ENCODE data around the gene STRN4. TPM values are rescaled to one million over a fixed set of nuclear protein-coding genes. Genes with fewer than 3 reads are reported as not detected.

The STRN4 gene
- total and polyA plus RNA-seq, 12 donors, result 43.3 to 63.3 (median 50.3) TPM

DNA sequence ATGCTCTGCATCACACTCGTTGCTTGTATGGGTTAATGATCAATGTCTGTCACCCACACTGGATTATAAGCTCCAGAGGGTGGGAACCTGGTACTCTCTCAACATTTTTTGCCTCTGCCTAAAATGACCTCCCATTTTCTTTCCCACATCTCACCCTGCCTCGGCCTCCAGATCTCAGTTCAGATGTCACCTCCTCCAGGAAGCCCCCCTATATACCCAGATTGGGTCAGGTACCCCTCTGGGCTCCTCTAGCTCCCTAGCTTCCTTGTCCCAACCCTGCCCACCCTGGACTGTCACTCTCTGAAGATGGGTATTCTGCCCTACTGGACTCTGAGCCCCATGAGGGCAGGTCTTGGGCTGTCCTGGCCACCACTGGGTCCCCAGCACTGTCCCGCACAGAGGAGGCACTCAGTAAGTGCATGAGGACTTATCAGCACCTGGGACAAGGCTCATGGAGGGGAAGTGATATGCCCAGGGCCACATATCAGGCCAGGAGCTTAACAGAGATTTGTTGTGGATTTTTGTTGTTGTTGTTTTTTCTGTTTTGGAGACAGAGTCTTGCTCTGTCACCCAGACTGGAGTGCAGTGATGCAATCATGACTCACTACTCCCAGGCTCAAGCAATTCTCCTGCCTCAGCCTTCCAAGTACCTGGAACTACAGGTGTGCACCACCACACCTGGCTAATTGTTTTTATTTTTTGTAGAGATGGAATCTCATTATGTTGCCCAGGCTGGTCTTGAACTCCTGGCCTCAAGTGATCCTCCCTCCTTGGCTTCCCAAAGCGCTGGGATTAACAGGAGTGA lies 53.1 kb downstream of the STRN4 start:
- H3K27ac ChIP-seq, result no peak overlapping the region
- WGBS, 2 donors, result 94 to 96% methylated on average over 4 of the region's 4 CpGs
- intact Hi-C loops (cut with DNase I), result no loop called here
- H3K36me3 ChIP-seq, result peaks cover 0 to 98% (median 84%) of the 10 kb centered on the region in 9 donors
- H3K27me3 ChIP-seq, result no peaks in the 10 kb centered on the region
- no peak overlapping the region for H3K4me3 ChIP-seq
- peaks cover 0 to 11% (median 3%) of the 10 kb centered on the region in 9 donors for H3K4me1 ChIP-seq
- no peak for TF ChIP-seq CTCF (IDR thresholded peaks at IDR 0.05)
- no peaks in the 10 kb centered on the region for H3K9me3 ChIP-seq
- no peak for ATAC-seq
- DNase-seq, result no peak

DNA sequence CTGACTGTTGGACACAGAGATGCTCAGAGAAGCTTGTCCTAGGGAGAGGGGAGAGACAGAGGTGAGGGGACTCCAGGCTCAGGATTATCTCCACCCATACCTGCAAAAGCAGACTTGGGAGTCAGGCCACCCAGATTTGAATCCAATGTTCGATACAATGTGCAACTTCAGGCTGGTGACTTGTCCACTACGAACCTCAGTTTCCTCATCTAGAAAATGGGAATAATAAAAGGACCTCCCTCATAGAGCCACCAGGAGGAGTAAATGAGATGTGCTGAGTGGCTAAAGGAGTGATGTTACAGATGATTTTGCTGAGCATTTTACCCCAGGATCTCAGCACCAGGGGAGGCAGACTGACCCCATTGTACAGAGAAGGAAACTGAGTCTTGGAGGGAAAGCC lies 54.3 kb downstream of the STRN4 start:
- Histone ChIP-seq H3K9me3 (no peaks in the 10 kb centered on the region), H3K27ac (no peak overlapping the region), H3K27me3 (no peaks in the 10 kb centered on the region), H3K36me3 (peaks cover 0 to 100% (median 85%) of the 10 kb centered on the region in 9 donors), H3K4me3 (no peak overlapping the region), H3K4me1 (peaks cover 0 to 3% (median 0%) of the 10 kb centered on the region in 9 donors)
- no peak for ATAC-seq
- DNase-seq, result no peak
- WGBS, 2 donors, result 98 to 100% methylated on average over 2 of the region's 2 CpGs
- intact Hi-C loops (cut with DNase I), result no loop called here
- TF ChIP-seq CTCF (IDR thresholded peaks at IDR 0.05), result no peak

DNA sequence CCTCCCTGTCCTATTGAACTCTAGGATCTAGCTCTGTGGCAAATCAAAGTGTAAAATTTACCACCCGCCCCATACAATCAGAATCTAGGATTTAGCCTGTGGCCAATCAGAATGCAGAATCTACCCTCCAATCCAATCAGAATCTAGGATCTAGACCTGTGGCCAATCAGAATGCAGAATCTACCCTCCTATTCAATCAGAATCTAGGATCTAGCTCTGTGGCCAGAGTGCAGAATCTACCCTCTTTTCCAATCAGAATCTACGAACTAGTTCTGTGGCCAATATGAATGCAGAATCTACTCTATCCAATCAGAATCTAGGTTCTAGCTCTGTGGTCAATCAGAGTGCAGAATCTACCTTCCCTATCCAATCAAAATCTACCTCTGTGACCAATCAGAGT lies 55.1 kb downstream of the STRN4 start:
- no peak for DNase-seq
- TF ChIP-seq CTCF (IDR thresholded peaks at IDR 0.05), result no peak
- H3K4me1 ChIP-seq, result no peaks in the 10 kb centered on the region
- peaks cover 0 to 100% (median 84%) of the 10 kb centered on the region in 9 donors for H3K36me3 ChIP-seq
- no peak overlapping the region for H3K4me3 ChIP-seq
- intact Hi-C loops (cut with DNase I), result no loop called here
- no peaks in the 10 kb centered on the region for H3K27me3 ChIP-seq
- H3K27ac ChIP-seq, result no peak overlapping the region
- H3K9me3 ChIP-seq, result no peaks in the 10 kb centered on the region
- ATAC-seq, result no peak
- WGBS, 2 donors, result 48% methylated on average over 2 of the region's 2 CpGs

- H3K27ac ChIP-seq, result no peak overlapping the region
- no peaks in the 10 kb centered on the region for H3K27me3 ChIP-seq
- H3K9me3 ChIP-seq, result no peaks in the 10 kb centered on the region
- intact Hi-C loops (cut with DNase I), result no loop called here
- 96 to 97% methylated on average over 14 of the region's 14 CpGs for WGBS, 2 donors
- no peaks in the 10 kb centered on the region for H3K4me1 ChIP-seq
- DNase-seq (no peak), ATAC-seq (no peak)
- peaks cover 0 to 100% (median 73%) of the 10 kb centered on the region in 9 donors for H3K36me3 ChIP-seq
- TF ChIP-seq CTCF (IDR thresholded peaks at IDR 0.05), result no peak
- H3K4me3 ChIP-seq, result no peak overlapping the region
Observed at GRCh38 chr19:46689358-46689757, 56.9 kb downstream of the STRN4 start.
